Right atrium auricular region (tissue), 2 donors: ENCODE results near the gene CLDN1. TPM values are rescaled to one million over a fixed set of nuclear protein-coding genes. Genes with fewer than 3 reads are reported as not detected.

Experiments
- DNase-seq: peaks from one replicate; pipeline ENCODE4 v3.0.0-alpha.2; 2019; ENCODE audit warnings: low spot score
- H3K27ac ChIP-seq, 2 donors: fragments of 200-600 bp; sonication (generic); 1 replicate in 1 of 2; 2 replicates in 1 of 2; pipeline ENCODE4 v1.5.1; 2016 to 2019
- H3K27me3 ChIP-seq, 2 donors: fragments of 200-600 bp; sonication (generic); one replicate each; pipeline versions ENCODE4 v1.5.1 to v1.6.0; 2017 to 2019
- H3K36me3 ChIP-seq: fragments of 200-600 bp; sonication (generic); one replicate; pipeline ENCODE4 v1.5.1; 2016
- H3K4me1 ChIP-seq, 2 donors: fragments of 200-600 bp; sonication (generic); one replicate each; pipeline versions ENCODE4 v1.5.1 to v1.6.0; 2017 to 2019
- H3K4me3 ChIP-seq, 2 donors: fragments of 200-600 bp; sonication (generic); 1 replicate in 1 of 2; 2 replicates in 1 of 2; pipeline ENCODE4 v1.5.1; 2017 to 2019; ENCODE audit warnings: mild to moderate bottlenecking in 1 of 2, moderate library complexity in 1 of 2
- H3K9me3 ChIP-seq, 2 donors: fragments of 200-600 bp; sonication (generic); one replicate each; pipeline ENCODE4 v1.5.1; 2019
- total RNA-seq, 2 donors: library from RNA; depleted of rRNA; stranded (reverse); fragments of >200 nt; gene quantifications; one replicate each; pipeline ENCODE4 v1.1.0, GENCODE V29; 2016
- TF ChIP-seq, protein P1 (sequence below), 2 donors: fragments of 200-600 bp; sonication (generic); IDR thresholded peaks; one replicate each; pipeline ENCODE4 v1.5.1; 2019; ENCODE audit warnings: antibody characterized with exemption in 2 of 2

Gene CLDN1
- total RNA-seq, 2 donors from 2014 or later: 9.0 to 12.7 TPM

GRCh38 chr3:190303884-190304283 lies 18.4 kb downstream of the CLDN1 start:
- no peak for DNase-seq
- H3K36me3 ChIP-seq: no peaks in the 10 kb centered on the region
- TF ChIP-seq, protein P1, sequence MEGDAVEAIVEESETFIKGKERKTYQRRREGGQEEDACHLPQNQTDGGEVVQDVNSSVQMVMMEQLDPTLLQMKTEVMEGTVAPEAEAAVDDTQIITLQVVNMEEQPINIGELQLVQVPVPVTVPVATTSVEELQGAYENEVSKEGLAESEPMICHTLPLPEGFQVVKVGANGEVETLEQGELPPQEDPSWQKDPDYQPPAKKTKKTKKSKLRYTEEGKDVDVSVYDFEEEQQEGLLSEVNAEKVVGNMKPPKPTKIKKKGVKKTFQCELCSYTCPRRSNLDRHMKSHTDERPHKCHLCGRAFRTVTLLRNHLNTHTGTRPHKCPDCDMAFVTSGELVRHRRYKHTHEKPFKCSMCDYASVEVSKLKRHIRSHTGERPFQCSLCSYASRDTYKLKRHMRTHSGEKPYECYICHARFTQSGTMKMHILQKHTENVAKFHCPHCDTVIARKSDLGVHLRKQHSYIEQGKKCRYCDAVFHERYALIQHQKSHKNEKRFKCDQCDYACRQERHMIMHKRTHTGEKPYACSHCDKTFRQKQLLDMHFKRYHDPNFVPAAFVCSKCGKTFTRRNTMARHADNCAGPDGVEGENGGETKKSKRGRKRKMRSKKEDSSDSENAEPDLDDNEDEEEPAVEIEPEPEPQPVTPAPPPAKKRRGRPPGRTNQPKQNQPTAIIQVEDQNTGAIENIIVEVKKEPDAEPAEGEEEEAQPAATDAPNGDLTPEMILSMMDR (IDR thresholded peaks at IDR 0.05): no peak
- no peaks in the 10 kb centered on the region for H3K27me3 ChIP-seq
- H3K4me3 ChIP-seq: no peak overlapping the region
- no peak overlapping the region for H3K27ac ChIP-seq
- no peaks in the 10 kb centered on the region for H3K4me1 ChIP-seq
- H3K9me3 ChIP-seq: no peaks in the 10 kb centered on the region

- Histone ChIP-seq H3K27ac (no peak overlapping the region), H3K27me3 (no peaks in the 10 kb centered on the region), H3K4me3 (no peak overlapping the region), H3K4me1 (no peaks in the 10 kb centered on the region), H3K9me3 (no peaks in the 10 kb centered on the region), H3K36me3 (no peaks in the 10 kb centered on the region)
- TF ChIP-seq, protein P1 (IDR thresholded peaks at IDR 0.05): no peak
- no peak for DNase-seq
Observed at GRCh38 chr3:190302212-190302867, 19.9 kb downstream of the CLDN1 start.

- H3K9me3 ChIP-seq: no peaks in the 10 kb centered on the region
- no peak for DNase-seq
- H3K4me1 ChIP-seq: no peaks in the 10 kb centered on the region
- no peak overlapping the region for H3K4me3 ChIP-seq
- TF ChIP-seq, protein P1 (IDR thresholded peaks at IDR 0.05): no peak
- no peaks in the 10 kb centered on the region for H3K27me3 ChIP-seq
- no peaks in the 10 kb centered on the region for H3K36me3 ChIP-seq
- H3K27ac ChIP-seq: no peak overlapping the region
Observed at GRCh38 chr3:190301591-190301990, 20.7 kb downstream of the CLDN1 start.

DNA sequence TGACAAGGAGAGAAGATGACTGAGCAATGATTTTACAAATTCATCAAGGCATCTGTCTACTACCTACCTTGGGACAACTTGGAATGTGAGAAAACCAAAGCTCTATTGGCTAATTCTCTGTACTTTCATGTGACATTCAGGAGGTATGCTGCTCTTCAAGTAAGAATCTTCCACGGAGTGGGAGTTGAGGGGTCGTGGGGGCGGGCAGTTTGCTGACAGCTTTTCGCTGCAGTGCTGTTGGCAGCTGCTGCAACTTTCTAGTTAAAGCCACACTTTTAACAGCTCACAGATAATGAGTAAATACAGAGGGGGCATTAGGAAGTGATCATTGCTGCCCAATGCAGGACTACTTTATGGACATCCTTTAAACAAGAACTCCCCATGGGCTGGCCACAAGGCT lies 22.3 kb downstream of the CLDN1 start:
- no peaks in the 10 kb centered on the region for H3K36me3 ChIP-seq
- H3K4me1 ChIP-seq: no peaks in the 10 kb centered on the region
- no peak for DNase-seq
- H3K4me3 ChIP-seq: no peak overlapping the region
- H3K27me3 ChIP-seq: no peaks in the 10 kb centered on the region
- no peaks in the 10 kb centered on the region for H3K9me3 ChIP-seq
- TF ChIP-seq, protein P1 (IDR thresholded peaks at IDR 0.05): no peak
- H3K27ac ChIP-seq: no peak overlapping the region

DNA sequence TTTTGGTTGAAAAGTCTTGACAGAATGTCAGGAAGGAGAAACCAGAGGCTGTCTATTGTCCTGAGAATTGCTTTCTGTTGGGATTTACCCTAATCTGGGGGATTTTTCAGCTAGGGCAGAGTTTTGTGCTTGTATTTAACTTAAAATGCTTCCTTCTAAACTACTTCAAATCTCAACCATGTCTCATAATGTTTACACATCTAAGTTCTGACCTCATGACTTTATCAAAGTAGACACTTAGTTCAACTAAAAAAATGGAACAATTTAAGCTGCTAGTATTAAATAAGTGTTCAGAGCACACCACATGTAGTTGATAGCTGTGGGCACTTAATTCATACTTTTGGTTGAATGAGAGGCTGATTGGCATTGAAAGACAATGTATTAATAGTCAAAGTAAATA lies 28.2 kb downstream of the CLDN1 start:
- no peak overlapping the region for H3K27ac ChIP-seq
- no peak for DNase-seq
- no peaks in the 10 kb centered on the region for H3K4me1 ChIP-seq
- H3K36me3 ChIP-seq: no peaks in the 10 kb centered on the region
- TF ChIP-seq, protein P1 (IDR thresholded peaks at IDR 0.05): no peak
- no peaks in the 10 kb centered on the region for H3K27me3 ChIP-seq
- H3K9me3 ChIP-seq: no peaks in the 10 kb centered on the region
- no peak overlapping the region for H3K4me3 ChIP-seq

DNA sequence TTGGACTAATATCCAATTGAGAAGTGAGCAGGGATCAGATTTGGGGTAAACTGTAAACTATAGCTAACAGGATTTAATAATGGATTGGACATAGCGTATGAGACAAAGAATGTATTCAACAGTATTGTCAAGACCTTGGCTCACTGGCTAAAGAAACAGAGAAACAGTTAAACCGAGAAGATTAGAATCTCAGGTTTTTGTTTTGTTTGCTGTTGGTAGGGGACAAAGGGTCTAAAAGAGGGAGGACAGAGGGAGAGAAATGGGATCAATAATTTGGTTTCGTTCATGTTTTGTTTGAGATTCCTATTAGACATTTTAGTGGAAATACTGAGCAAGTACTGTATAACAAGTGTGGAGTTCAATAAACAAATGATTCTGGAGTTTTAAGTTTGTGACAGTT lies 28.6 kb downstream of the CLDN1 start:
- H3K4me3 ChIP-seq: no peak overlapping the region
- no peaks in the 10 kb centered on the region for H3K36me3 ChIP-seq
- TF ChIP-seq, protein P1 (IDR thresholded peaks at IDR 0.05): no peak
- no peaks in the 10 kb centered on the region for H3K4me1 ChIP-seq
- no peaks in the 10 kb centered on the region for H3K27me3 ChIP-seq
- no peak overlapping the region for H3K27ac ChIP-seq
- H3K9me3 ChIP-seq: no peaks in the 10 kb centered on the region
- DNase-seq: no peak
